B cell (primary cell): ENCODE data around the gene GPX8. TPM values are rescaled to one million over a fixed set of nuclear protein-coding genes. Genes with fewer than 3 reads are reported as not detected.

ENCODE experiments used
- ATAC-seq: fragments of 200-7000 bp; cut with Tn5 transposase; one replicate; pipeline ENCODE4 v1.10.0; 2021; ENCODE audit warnings: low read depth, mild to moderate bottlenecking, moderate number of reproducible peaks, moderate library complexity
- CTCF ChIA-PET: fragments of 350-600 bp; sonication (Branson Sonifier 250); formaldehyde crosslinking; loops from one replicate; lab custom pipeline; 2021; ENCODE audit warnings: antibody characterized with exemption, inconsistent platforms; lab: Charles Lee
- POLR2A ChIA-PET: fragments of 350-600 bp; sonication (Branson Sonifier 250); formaldehyde crosslinking; loops from one replicate; lab custom pipeline; 2021; ENCODE audit warnings: antibody characterized with exemption; lab: Charles Lee
- DNase-seq: peaks from one replicate; pipeline ENCODE4 v3.0.0; 2013
- H2AFZ ChIP-seq: 2 replicates; pipeline ENCODE4 v1.6.1; 2012; ENCODE audit warnings: mild to moderate bottlenecking, low read depth, low read length; ENCODE audit not compliant: insufficient read depth, poor library complexity, severe bottlenecking
- H3K27ac ChIP-seq, 2 donors: 1 replicate in 1 of 2; 2 replicates in 1 of 2; pipeline ENCODE4 v1.5.1; 2012 to 2013; ENCODE audit warnings: low read length in 2 of 2, mild to moderate bottlenecking in 2 of 2, moderate library complexity in 1 of 2
- H3K27me3 ChIP-seq, 4 experiments: fragments of 200-600 bp in 1 of 4; sonication (generic) in 1 of 4; replicated peaks in 1 of 4; 1 replicate in 2 of 4; 2 replicates in 2 of 4; pipeline versions ENCODE4 v1.6.1 to v1.7.0; 2013 to 2016; ENCODE audit warnings: low read length in 3 of 4, mild to moderate bottlenecking in 2 of 4, mixed read lengths in 1 of 4, moderate library complexity in 1 of 4; ENCODE audit not compliant: insufficient read depth in 4 of 4, control insufficient read depth in 3 of 4; ENCODE audit errors: control extremely low read depth in 1 of 4
- H3K36me3 ChIP-seq, 2 experiments: replicated peaks in 1 of 2; 1 replicate in 1 of 2; 2 replicates in 1 of 2; pipeline versions ENCODE4 v1.6.1 to v1.7.1; 2013; ENCODE audit warnings: low read length in 1 of 2; ENCODE audit not compliant: insufficient read depth in 2 of 2, control insufficient read depth in 1 of 2; ENCODE audit errors: control extremely low read depth in 1 of 2, extremely low read depth in 1 of 2
- H3K4me1 ChIP-seq, 2 donors: fragments of 200-600 bp in 1 of 2; sonication (generic) in 1 of 2; 1 replicate in 1 of 2; 2 replicates in 1 of 2; pipeline versions ENCODE4 v1.5.1 to v1.6.1; 2013 to 2017; ENCODE audit warnings: low read length in 2 of 2; ENCODE audit not compliant: control insufficient read depth in 2 of 2, insufficient read depth in 2 of 2
- H3K4me2 ChIP-seq: replicated peaks from 2 replicates; pipeline ENCODE3; 2012; ENCODE audit warnings: mild to moderate bottlenecking, low read depth, low read length; ENCODE audit not compliant: poor library complexity, severe bottlenecking
- H3K4me3 ChIP-seq, 5 experiments: fragments of 200-600 bp in 1 of 5; sonication (generic) in 1 of 5; 1 replicate in 3 of 5; 2 replicates in 2 of 5; pipeline versions ENCODE4 v1.5.1 to v1.7.0; 2011 to 2016; ENCODE audit warnings: low read length in 4 of 5, mild to moderate bottlenecking in 4 of 5, low read depth in 2 of 5, control low read depth in 1 of 5, moderate library complexity in 1 of 5; ENCODE audit not compliant: insufficient read depth in 1 of 5; ENCODE audit errors: control extremely low read depth in 1 of 5, extremely low read depth in 1 of 5
- H3K79me2 ChIP-seq: fragments of 200-600 bp; sonication (generic); one replicate; pipeline ENCODE4 v1.6.0; 2016; ENCODE audit warnings: low read length; ENCODE audit not compliant: control insufficient read depth, insufficient read depth
- H3K9ac ChIP-seq: fragments of 200-600 bp; sonication (generic); 2 replicates; pipeline ENCODE4 v1.6.1; 2017; ENCODE audit warnings: mild to moderate bottlenecking, low read length, moderate library complexity
- H3K9me3 ChIP-seq, 3 donors: one replicate each; pipeline versions ENCODE4 v1.6.1 to v1.7.1; 2013; ENCODE audit warnings: low read length in 2 of 3; ENCODE audit not compliant: control insufficient read depth in 2 of 3, insufficient read depth in 1 of 3; ENCODE audit errors: control extremely low read depth in 1 of 3
- H4K20me1 ChIP-seq: 2 replicates; pipeline ENCODE4 v1.6.0; 2012; ENCODE audit warnings: mild to moderate bottlenecking, low read length; ENCODE audit not compliant: insufficient read depth, control insufficient read depth, poor library complexity, severe bottlenecking
- H3K27ac Mint-ChIP-seq: one replicate; pipeline ENCODE4 v1.8.0; 2021; ENCODE audit warnings: mixed read lengths
- H3K27me3 Mint-ChIP-seq: one replicate; pipeline ENCODE4 v1.8.0; 2021; ENCODE audit warnings: mixed read lengths
- H3K4me1 Mint-ChIP-seq: one replicate; pipeline ENCODE4 v1.8.0; 2021; ENCODE audit warnings: mixed read lengths
- H3K4me3 Mint-ChIP-seq: one replicate; pipeline ENCODE4 v1.8.0; 2021; ENCODE audit warnings: mixed read lengths
- H3K9me3 Mint-ChIP-seq: one replicate; pipeline ENCODE4 v1.8.0; 2022; ENCODE audit warnings: mixed read lengths; ENCODE audit not compliant: insufficient read depth
- CTCF ChIP-seq: fragments of 200-600 bp; IDR thresholded peaks from one replicate; pipeline ENCODE4 v1.8.0; 2022; ENCODE audit warnings: antibody characterized with exemption, mild to moderate bottlenecking
- EZH2 ChIP-seq: IDR thresholded peaks from 2 replicates; pipeline ENCODE4 v1.6.1; 2012; ENCODE audit warnings: borderline replicate concordance, low read depth, mild to moderate bottlenecking, moderate library complexity, low read length; ENCODE audit not compliant: insufficient read depth, poor library complexity, severe bottlenecking
- WGBS: methylation state at CpG from one replicate; pipeline ENCODE4 v1.1.5; 2013; ENCODE audit warnings: missing lambda C conversion rate; ENCODE audit not compliant: insufficient coverage; 5-methylcytosine and 5-hydroxymethylcytosine counted together
- intact Hi-C: fragments of 100-400 bp; cut with micrococcal nuclease; formaldehyde crosslinking; loops from one replicate; pipeline ENCODE4 v1.10.0; 2022
- polyA plus RNA-seq: library from polyadenylated mRNA; depleted of rRNA; stranded (reverse); fragments of >200 nt; gene quantifications from 2 replicates; pipeline ENCODE4 v1.2.3, GENCODE V29; 2012
- total RNA-seq, 2 donors: library from RNA; stranded (reverse); fragments of 120-200 nt in 1 of 2; gene quantifications; 1 replicate in 1 of 2; 2 replicates in 1 of 2; pipeline versions ENCODE4 v1.2.3 to v1.2.4, GENCODE V29; 2013 to 2022

The GPX8 gene
- total and polyA plus RNA-seq, 2 donors (not counting 1 experiment from before 2014, with no cell fraction given) = not detected

- no peaks in the 10 kb centered on the region for H3K79me2 ChIP-seq
- no peaks in the 10 kb centered on the region for H3K36me3 ChIP-seq
- no peak overlapping the region for H3K4me3 Mint-ChIP-seq
- peaks cover 10% of the 10 kb centered on the region for H3K27me3 Mint-ChIP-seq
- no peak overlapping the region for H3K9ac ChIP-seq
- no peaks in the 10 kb centered on the region for H3K4me1 Mint-ChIP-seq
- no peaks in the 10 kb centered on the region for H3K9me3 Mint-ChIP-seq
- no peak overlapping the region for H3K27ac ChIP-seq
- peaks cover 0 to 3% (median 0%) of the 10 kb centered on the region in 4 experiments for H3K27me3 ChIP-seq
- H3K4me2 ChIP-seq = no peak overlapping the region
- no peak for ATAC-seq
- TF ChIP-seq EZH2 (no peak), CTCF (no peak)
- DNase-seq = no peak
- no peaks in the 10 kb centered on the region for H3K9me3 ChIP-seq
- ChIA-PET CTCF (no interaction called here), POLR2A (no interaction called here)
- H3K27ac Mint-ChIP-seq = no peak overlapping the region
- peak overlapping the region; percentile 6 for H2AFZ ChIP-seq
- H3K4me1 ChIP-seq = no peaks in the 10 kb centered on the region
- no peak overlapping the region for H3K4me3 ChIP-seq
- intact Hi-C loops = no loop called here
- no peaks in the 10 kb centered on the region for H4K20me1 ChIP-seq
Observed at GRCh38 chr5:55113327-55113726, 46.6 kb upstream of the GPX8 start.

GRCh38 chr5:55114061-55114460 lies 45.9 kb upstream of the GPX8 start:
- Mint-ChIP-seq H3K9me3 (no peaks in the 10 kb centered on the region), H3K4me1 (no peaks in the 10 kb centered on the region), H3K27me3 (peaks cover 10% of the 10 kb centered on the region), H3K4me3 (no peak overlapping the region), H3K27ac (no peak overlapping the region)
- H3K27ac ChIP-seq = no peak overlapping the region
- no peaks in the 10 kb centered on the region for H3K4me1 ChIP-seq
- ChIA-PET CTCF (no interaction called here), POLR2A (no interaction called here)
- TF ChIP-seq EZH2 (no peak), CTCF (no peak)
- H4K20me1 ChIP-seq = no peaks in the 10 kb centered on the region
- no peak overlapping the region for H3K4me2 ChIP-seq
- H3K79me2 ChIP-seq = no peaks in the 10 kb centered on the region
- H3K9ac ChIP-seq = no peak overlapping the region
- no peak for DNase-seq
- WGBS = 68% methylated on average over 3 of the region's 3 CpGs
- no peaks in the 10 kb centered on the region for H3K36me3 ChIP-seq
- intact Hi-C loops = no loop called here
- no peak for ATAC-seq
- no peaks in the 10 kb centered on the region for H3K27me3 ChIP-seq
- no peak overlapping the region for H3K4me3 ChIP-seq
- H2AFZ ChIP-seq = peak overlapping the region; percentile 6
- H3K9me3 ChIP-seq = no peaks in the 10 kb centered on the region
